HEK293 (cell line): ENCODE results near the gene LDLRAD3.

Source experiments
- OVOL3 ChIP-seq: fragments of 450-650 bp; formaldehyde crosslinking; IDR thresholded peaks from 2 replicates; pipeline ENCODE4 v1.5.1; 2016; ENCODE audit warnings: missing biosample characterization, missing genetic modification characterization
- REPIN1 ChIP-seq: fragments of 450-650 bp; formaldehyde crosslinking; IDR thresholded peaks from 2 replicates; pipeline ENCODE4 v1.5.1; 2017; ENCODE audit warnings: missing biosample characterization, missing genetic modification characterization, low read depth
- ZNF747 ChIP-seq: fragments of 450-650 bp; formaldehyde crosslinking; IDR thresholded peaks from 2 replicates; pipeline ENCODE4 v1.5.1; 2016; ENCODE audit warnings: missing biosample characterization, missing genetic modification characterization
- ZNF776 ChIP-seq: fragments of 450-650 bp; formaldehyde crosslinking; IDR thresholded peaks from 2 replicates; pipeline ENCODE4 v1.5.0; 2017; ENCODE audit warnings: missing biosample characterization, missing genetic modification characterization, borderline replicate concordance
- TF ChIP-seq, protein P1 (sequence below): fragments of 450-650 bp; formaldehyde crosslinking; IDR thresholded peaks from 2 replicates; pipeline ENCODE4 v1.5.0; 2017; ENCODE audit warnings: missing biosample characterization, missing genetic modification characterization, borderline replicate concordance

DNA sequence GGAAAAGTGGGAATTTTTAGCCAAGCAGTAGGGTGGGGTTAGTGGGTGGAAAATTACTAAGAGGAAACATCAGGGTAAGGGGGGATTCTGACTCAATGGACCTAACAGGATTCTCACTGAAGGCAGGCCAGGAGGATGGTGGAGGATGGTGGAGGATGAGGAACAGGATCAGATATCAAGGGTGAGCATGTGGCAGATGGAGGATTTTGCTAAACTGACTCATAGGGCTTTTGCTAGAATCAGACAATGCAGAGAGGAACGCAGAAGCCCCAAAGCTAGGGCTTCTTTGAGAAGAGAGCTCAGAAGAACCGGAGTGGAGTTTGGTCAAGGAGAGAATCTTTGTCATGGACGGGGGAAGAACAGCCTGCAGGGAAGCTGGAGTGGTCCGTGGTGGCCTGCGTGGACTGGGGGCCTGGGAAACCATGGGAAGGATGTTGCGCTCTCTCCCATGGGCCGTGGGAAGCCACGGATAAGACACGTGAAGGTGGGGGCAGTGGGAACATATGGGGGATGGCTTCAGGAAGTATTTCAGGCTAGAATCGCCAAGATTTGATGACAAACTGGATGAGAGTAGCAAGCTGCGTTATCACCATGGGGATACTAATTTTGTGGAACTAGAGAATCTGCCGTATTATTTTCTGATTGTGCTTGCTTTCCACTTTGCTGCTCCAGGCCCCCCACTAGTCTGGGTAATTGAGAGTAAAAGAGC lies 165.2 kb downstream of the LDLRAD3 start:
- no peak for TF ChIP-seq ZNF776 (tag by site-specific recombination)
- no peak for TF ChIP-seq REPIN1 (tag by site-specific recombination)
- no peak for TF ChIP-seq OVOL3 (tag by site-specific recombination)
- TF ChIP-seq, protein P1, sequence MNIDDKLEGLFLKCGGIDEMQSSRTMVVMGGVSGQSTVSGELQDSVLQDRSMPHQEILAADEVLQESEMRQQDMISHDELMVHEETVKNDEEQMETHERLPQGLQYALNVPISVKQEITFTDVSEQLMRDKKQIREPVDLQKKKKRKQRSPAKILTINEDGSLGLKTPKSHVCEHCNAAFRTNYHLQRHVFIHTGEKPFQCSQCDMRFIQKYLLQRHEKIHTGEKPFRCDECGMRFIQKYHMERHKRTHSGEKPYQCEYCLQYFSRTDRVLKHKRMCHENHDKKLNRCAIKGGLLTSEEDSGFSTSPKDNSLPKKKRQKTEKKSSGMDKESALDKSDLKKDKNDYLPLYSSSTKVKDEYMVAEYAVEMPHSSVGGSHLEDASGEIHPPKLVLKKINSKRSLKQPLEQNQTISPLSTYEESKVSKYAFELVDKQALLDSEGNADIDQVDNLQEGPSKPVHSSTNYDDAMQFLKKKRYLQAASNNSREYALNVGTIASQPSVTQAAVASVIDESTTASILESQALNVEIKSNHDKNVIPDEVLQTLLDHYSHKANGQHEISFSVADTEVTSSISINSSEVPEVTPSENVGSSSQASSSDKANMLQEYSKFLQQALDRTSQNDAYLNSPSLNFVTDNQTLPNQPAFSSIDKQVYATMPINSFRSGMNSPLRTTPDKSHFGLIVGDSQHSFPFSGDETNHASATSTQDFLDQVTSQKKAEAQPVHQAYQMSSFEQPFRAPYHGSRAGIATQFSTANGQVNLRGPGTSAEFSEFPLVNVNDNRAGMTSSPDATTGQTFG (tag by site-specific recombination) = no peak
- TF ChIP-seq ZNF747 (tag by site-specific recombination) = no peak
